ENCODE measurements around the gene GET4. TPM values are rescaled to one million over a fixed set of nuclear protein-coding genes. Genes with fewer than 3 reads are reported as not detected.
"Not testable (repeated sequence)": the region's sequence is repeated elsewhere in the genome, so short reads cannot be mapped to it uniquely, and the experiment has no call there.

GET4 gene
- polyA plus RNA-seq, 6 donors from 2014 or later = 7.6 to 25.7 (median 16.8) TPM

DNA sequence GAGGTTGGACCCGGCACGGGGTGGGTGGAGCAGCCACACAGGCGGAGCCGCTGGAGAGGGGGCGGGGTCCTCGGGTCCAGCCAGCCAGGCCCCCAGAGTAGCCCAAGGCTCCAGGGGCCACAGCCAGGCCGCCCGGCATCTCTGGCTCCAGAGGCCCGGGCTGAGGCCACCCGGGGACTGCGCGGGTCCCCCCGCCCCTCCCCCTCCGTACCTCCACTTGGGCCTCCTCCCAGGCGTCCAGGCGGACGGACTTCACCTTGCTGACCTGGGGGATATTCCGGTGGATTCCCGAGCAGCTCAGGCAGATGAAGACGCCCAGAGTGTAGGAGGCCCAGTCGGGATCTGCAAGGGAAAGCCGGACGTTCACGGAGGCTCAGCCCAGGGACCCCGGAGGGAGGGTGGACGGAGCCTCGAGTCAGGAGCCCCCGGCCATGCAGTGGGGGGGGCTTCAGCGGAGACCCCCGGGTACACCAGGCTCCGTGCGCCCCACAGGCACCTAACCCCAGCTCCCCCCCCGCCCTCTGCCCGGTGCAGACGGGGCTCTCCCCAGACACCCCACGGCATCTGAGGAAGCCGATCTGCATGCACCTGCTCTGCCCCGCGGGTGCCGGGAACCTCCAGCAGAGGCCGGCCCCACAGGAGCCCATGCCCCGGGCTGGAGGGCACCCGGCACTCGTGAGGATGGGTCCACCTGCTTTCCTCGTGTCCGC, 59.0 kb downstream of the GET4 start:
- Mint-ChIP-seq H3K4me1 (peaks cover 0 to 5% (median 0%) of the 10 kb centered on the region in 3 donors), H3K27me3 (no peaks in the 10 kb centered on the region), H3K9me3 (peaks cover 0 to 7% (median 4%) of the 10 kb centered on the region in 7 donors), H3K4me3 (no peak overlapping the region), H3K27ac (no peak overlapping the region), H3K36me3 (no peaks in the 10 kb centered on the region)
- ATAC-seq (ENCODE audit: low read depth in 2 of 2) = no peak
- no peak for DNase-seq

- Mint-ChIP-seq H3K9me3 (peaks cover 0 to 12% (median 9%) of the 10 kb centered on the region in 7 donors), H3K27ac (peak overlapping the region in 1 of 6 donors; percentile 12), H3K27me3 (peaks cover 2 to 3% (median 2%) of the 10 kb centered on the region in 3 donors), H3K4me1 (peaks cover 0 to 6% (median 5%) of the 10 kb centered on the region in 3 donors), H3K4me3 (no peak overlapping the region), H3K36me3 (no peaks in the 10 kb centered on the region)
- no peak for ATAC-seq (ENCODE audit: low read depth in 2 of 2)
- no peak for DNase-seq
These were observed 59.6 kb downstream of the GET4 start for GRCh38 chr7:935874-936385.

DNA sequence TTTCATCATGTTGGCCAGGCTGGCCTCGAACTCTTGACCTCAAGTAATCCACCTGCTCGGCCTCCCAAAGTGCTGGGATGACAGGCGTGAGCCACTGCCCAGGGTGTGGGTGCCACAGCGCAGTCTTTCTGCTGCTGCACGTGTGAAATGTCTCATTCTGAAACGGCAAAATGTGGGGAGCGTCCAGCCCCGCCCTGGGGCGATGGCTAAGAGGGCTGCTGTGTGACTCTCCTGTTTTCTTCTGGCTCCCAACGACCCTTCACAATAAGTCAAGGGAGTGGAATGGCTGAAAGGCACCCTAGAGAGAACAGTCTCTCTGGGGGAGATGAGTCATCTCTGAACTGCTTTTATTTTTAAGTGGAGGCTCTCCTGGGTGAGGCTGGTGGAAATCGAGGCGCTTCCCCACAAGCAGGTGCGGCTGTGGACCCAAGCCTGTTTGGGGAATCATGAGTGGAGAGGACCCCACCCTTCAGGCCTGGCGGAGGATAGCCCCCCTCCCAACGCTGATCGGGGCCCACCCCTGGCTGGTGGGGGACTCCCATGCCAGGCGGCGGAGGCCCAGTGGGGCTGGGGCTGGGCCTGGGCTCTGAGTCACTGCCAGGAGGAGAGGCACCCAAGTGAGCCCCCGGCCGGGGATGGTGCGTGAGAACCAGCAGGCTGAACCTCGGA, 60.2 kb downstream of the GET4 start:
- no peaks in the 10 kb centered on the region for H3K36me3 Mint-ChIP-seq
- H3K9me3 Mint-ChIP-seq = peaks cover 0 to 12% (median 10%) of the 10 kb centered on the region in 7 donors
- peaks cover 6 to 8% (median 6%) of the 10 kb centered on the region in 3 donors for H3K27me3 Mint-ChIP-seq
- ATAC-seq (ENCODE audit: low read depth in 2 of 2) (no peak), DNase-seq (no peak)
- peaks cover 0 to 8% (median 8%) of the 10 kb centered on the region in 3 donors for H3K4me1 Mint-ChIP-seq
- H3K27ac Mint-ChIP-seq = peak overlapping the region in 1 of 6 donors; percentile 12
- H3K4me3 Mint-ChIP-seq = no peak overlapping the region

DNA sequence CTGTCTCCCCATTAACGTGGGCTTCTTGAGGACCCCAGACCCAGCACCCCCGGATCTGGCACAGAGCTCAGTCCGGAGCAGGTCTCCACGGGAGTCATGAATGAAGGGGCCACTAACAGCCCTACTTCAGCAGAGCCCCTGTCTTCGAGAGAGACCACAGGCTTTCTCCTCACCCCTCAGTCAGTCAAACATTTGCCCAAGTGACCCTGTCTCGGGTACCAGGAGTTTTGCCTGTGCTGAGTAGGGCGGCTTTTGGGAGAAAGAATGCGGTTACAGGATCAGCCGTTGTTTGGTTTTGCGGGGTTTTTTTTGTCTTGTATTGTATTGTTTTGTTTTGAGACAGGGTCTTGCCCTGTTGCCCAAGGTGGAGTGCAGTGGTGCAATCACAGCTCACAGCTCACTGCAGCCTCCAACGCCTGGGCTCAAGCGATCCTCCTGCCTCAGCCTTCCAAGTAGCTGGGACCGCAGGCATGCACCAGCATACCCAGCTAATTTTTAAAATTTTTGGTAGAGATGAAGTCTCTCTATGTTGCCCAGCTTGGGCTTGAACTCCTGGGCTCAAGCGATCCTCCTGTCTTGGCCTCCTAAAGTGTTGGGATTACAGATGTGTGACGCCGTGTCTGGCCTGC, 61.6 kb downstream of the GET4 start:
- Mint-ChIP-seq H3K9me3 (peaks cover 0 to 16% (median 10%) of the 10 kb centered on the region in 7 donors), H3K36me3 (no peaks in the 10 kb centered on the region), H3K4me3 (peak overlapping the region in 1 of 8 donors; percentile 9), H3K27ac (peak overlapping the region in 1 of 6 donors; percentile 71), H3K4me1 (peaks cover 6 to 8% (median 8%) of the 10 kb centered on the region in 3 donors), H3K27me3 (peaks cover 6 to 17% (median 12%) of the 10 kb centered on the region in 3 donors)
- no peak for ATAC-seq (ENCODE audit: low read depth in 2 of 2)
- no peak for DNase-seq

DNA sequence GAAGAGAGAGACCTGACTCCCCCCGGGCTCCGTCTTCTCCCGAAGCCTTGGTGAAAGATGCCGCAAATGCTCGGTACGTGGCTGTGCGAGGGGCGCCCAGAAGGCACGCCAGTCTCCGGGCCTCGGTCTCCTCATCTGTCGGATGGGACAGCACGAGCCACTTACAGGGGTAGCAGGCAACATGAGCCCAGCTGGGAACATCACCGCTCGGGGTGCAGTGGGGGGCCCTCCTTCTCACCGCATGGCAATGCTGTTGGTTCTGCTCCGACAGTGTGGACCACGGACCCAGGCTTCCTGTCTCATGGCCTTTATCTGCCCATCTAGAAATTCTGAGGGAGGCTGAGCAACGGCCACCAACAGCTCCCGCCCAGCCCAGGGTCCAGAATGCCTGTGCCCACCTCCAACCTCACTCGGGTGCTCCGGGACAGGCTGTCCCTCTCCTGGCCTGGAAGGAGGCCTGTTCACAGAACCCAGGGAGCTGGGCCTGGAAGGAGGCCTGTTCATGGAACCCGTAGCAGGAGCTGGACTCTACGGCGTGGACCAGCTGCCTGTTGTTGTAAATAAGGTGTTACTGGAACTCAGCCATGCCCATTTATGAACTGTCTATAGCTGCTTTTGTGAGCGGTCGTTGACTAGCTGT, 62.3 kb downstream of the GET4 start:
- Mint-ChIP-seq H3K9me3 (peaks cover 0 to 16% (median 10%) of the 10 kb centered on the region in 7 donors), H3K4me3 (no peak overlapping the region), H3K4me1 (peaks cover 6 to 8% (median 8%) of the 10 kb centered on the region in 3 donors), H3K27me3 (peaks cover 6 to 17% (median 12%) of the 10 kb centered on the region in 3 donors), H3K36me3 (no peaks in the 10 kb centered on the region), H3K27ac (no peak overlapping the region)
- ATAC-seq (ENCODE audit: low read depth in 2 of 2) = no peak
- DNase-seq = no peak

DNA sequence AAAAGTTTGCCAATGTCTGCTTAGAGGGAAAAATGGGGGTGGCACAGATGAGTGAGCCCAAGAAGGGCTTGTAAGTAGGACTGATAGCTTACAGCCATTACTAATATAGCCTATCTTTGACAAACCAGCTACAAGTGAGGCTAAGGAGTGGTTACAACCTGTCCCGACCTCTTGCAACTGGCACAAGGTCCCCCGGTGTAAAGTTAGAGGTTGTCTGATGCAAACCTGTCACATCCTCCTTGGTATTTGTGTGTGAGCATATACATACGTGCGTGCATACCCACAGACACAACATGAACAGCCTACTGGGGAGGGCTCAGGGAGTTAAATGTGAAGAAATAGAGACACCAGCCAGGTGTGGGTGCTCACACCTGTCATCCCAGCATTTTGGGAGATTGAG, 63.5 kb downstream of the GET4 start:
- no peak for ATAC-seq (ENCODE audit: low read depth in 2 of 2)
- H3K4me1 Mint-ChIP-seq = peaks cover 6 to 8% (median 8%) of the 10 kb centered on the region in 3 donors
- H3K9me3 Mint-ChIP-seq = peaks cover 0 to 16% (median 10%) of the 10 kb centered on the region in 7 donors
- no peak overlapping the region for H3K4me3 Mint-ChIP-seq
- no peaks in the 10 kb centered on the region for H3K36me3 Mint-ChIP-seq
- H3K27ac Mint-ChIP-seq = no peak overlapping the region
- H3K27me3 Mint-ChIP-seq = peaks cover 6 to 17% (median 12%) of the 10 kb centered on the region in 3 donors
- DNase-seq = no peak

DNA sequence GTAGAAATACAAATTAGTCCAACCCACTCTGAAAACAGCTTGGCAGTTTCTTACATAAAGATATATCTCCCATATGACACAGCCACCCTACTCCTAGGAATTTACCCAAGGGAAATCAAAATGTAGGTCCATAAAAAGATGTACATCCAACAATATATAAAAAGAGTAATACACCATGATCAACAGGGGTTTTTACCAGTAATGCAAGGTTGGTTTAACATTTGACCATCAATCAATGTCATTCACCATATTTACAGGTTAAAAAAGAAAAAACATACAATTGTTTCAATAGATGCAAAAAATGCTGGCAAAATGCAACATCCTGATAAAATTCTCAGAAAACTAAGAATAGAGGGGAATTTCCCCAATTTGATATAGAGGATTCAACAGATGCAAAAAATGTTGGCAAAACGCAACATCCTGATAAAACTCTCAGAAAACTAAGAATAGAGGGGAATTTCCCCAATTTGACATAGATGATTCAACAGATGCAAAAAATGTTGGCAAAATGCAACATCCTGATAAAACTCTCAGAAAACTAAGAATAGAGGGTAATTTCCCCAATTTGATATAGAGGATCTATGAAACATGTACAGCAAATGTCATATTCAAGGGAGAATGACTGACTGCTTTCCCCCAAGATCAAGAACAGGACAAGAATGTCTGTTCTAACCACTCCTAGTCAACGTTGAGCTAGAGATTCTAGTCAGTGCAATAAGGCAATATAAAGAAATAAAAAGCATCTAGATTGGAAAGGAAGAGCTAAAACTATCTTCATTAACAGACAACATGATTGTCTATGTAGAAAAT, 64.5 kb downstream of the GET4 start:
- H3K4me1 Mint-ChIP-seq = peaks cover 6 to 8% (median 8%) of the 10 kb centered on the region in 3 donors
- H3K4me3 Mint-ChIP-seq = no peak overlapping the region
- peaks cover 6 to 17% (median 12%) of the 10 kb centered on the region in 3 donors for H3K27me3 Mint-ChIP-seq
- no peaks in the 10 kb centered on the region for H3K36me3 Mint-ChIP-seq
- DNase-seq (no peak), ATAC-seq (ENCODE audit: low read depth in 2 of 2) (no peak)
- peaks cover 0 to 16% (median 10%) of the 10 kb centered on the region in 7 donors for H3K9me3 Mint-ChIP-seq
- H3K27ac Mint-ChIP-seq = no peak overlapping the region

DNA sequence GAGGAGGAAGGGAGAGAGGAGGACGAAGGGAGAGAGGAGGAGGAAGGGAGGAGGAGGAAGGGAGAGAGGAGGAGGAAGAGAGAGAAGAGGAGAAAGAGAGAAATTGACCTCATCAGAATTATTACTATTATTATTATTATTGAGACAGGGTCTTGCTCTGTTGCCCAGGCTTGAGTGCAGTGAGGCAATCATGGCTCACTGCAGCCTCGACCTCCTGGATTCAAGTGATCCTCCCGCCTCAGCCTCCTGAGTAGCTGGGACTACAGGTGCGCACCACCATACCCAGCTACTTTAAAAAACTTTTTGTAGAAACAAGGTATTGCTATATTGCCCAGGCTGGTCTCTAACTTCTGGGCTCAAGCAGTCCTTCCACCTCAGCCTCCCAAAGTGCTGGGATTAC, 67.4 kb downstream of the GET4 start:
- Mint-ChIP-seq H3K9me3 (peaks cover 0 to 16% (median 10%) of the 10 kb centered on the region in 7 donors), H3K4me1 (peaks cover 3 to 10% (median 8%) of the 10 kb centered on the region in 3 donors), H3K27me3 (peaks cover 6 to 20% (median 12%) of the 10 kb centered on the region in 3 donors)
- not testable (repeated sequence) for ATAC-seq (ENCODE audit: low read depth in 2 of 2); H3K4me3 Mint-ChIP-seq; DNase-seq; H3K36me3 Mint-ChIP-seq; H3K27ac Mint-ChIP-seq

DNA sequence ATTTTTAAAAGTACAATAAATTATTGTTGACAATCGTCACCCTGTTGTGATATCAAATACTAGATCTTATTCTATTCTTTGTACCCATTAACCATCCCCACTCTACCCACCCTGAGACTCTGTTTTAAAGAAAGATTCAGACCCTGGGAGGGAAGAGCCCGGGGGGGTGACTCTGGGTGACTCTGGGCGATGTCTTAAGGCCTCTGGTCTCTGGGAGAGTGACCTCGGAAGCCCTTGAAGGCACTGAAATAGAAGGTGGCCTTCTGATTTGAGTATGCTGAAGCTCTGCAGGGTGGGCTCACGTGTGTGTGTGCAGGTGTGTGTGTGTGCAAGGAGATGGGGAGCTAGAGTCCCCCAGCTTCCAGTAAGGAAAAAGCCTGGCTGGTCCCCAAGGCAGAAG, 68.4 kb downstream of the GET4 start:
- DNase-seq (no peak), ATAC-seq (ENCODE audit: low read depth in 2 of 2) (no peak)
- Mint-ChIP-seq H3K9me3 (peaks cover 0 to 16% (median 9%) of the 10 kb centered on the region in 7 donors), H3K4me3 (no peak overlapping the region), H3K27ac (no peak overlapping the region), H3K27me3 (peaks cover 6 to 25% (median 12%) of the 10 kb centered on the region in 3 donors), H3K36me3 (no peaks in the 10 kb centered on the region), H3K4me1 (peaks cover 3 to 13% (median 8%) of the 10 kb centered on the region in 3 donors)

DNA sequence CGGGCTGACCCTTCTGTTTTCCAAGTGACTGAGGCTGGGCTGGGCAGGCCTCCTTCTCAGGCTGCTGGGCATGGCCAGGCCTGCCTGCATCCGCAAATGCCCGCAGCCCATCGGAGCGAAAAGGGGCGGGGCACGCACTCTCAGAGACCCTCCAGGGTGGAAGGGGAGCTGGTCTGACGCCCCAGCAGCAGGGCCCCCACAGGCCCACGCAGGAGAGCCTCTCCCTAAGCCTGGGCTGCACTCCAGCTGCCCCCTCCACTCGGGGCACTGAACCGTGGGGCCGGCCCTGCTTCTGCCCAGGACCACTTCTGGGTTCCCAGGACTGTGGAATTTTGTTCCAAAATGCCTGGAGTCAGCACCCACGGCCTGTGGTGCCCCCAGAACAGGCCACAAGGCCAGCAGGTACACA, 68.8 kb downstream of the GET4 start:
- Mint-ChIP-seq H3K4me3 (no peak overlapping the region), H3K27ac (no peak overlapping the region)

DNA sequence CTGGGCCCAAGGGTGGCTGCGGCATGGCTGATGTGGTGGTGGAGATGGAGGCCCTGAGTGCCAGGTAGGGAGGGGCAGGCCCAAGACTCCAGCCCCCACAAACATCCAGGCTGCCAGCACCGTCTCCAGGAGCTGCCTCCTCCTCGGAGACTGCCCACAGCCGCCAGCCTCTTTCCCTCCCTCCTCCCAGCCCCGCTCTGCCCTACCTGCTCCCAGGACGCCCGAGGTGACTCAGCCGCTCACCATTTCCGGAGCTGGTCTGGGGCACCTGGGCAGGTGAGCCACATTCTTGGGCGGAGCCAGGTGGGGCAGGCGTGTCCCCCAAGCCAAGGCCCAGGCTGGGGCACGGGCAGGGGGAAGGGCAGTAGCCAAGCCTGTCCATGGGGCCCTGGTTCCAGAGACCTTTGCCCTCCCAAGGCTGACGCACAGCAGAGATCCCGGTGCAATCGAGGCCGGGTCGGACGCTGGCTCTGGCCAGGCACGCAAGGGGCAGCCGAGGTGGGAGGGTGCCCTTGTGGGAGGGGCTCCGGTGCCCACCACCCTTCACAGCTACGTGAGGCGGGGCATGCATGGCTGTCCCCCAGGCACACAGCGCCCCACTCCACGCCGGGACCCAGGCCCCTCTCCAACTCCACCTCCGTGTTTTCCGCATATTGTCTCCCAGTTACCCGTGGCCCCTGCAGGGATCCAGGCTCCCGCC, 69.4 kb downstream of the GET4 start:
- no peak for DNase-seq

More for the DNA sequence above, 68.8 kb downstream of the GET4 start:
- Mint-ChIP-seq H3K36me3 (no peaks in the 10 kb centered on the region), H3K9me3 (peaks cover 0 to 14% (median 5%) of the 10 kb centered on the region in 7 donors), H3K4me1 (peaks cover 8 to 13% (median 8%) of the 10 kb centered on the region in 3 donors), H3K27me3 (peaks cover 6 to 25% (median 12%) of the 10 kb centered on the region in 3 donors)
- no peak for ATAC-seq (ENCODE audit: low read depth in 2 of 2)
- no peak for DNase-seq

More for the DNA sequence above, 69.4 kb downstream of the GET4 start:
- no peaks in the 10 kb centered on the region for H3K36me3 Mint-ChIP-seq
- H3K27me3 Mint-ChIP-seq = peaks cover 5 to 25% (median 12%) of the 10 kb centered on the region in 3 donors
- ATAC-seq (ENCODE audit: low read depth in 2 of 2) = no peak
- peaks cover 5 to 14% (median 12%) of the 10 kb centered on the region in 3 donors for H3K4me1 Mint-ChIP-seq
- H3K9me3 Mint-ChIP-seq = peaks cover 0 to 8% (median 0%) of the 10 kb centered on the region in 7 donors
- H3K4me3 Mint-ChIP-seq = no peak overlapping the region
- no peak overlapping the region for H3K27ac Mint-ChIP-seq

Measured in naive B cell (primary cell).